Measurements from ENCODE around the gene MYO1A.
"Not testable (repeated sequence)": the region's sequence is repeated elsewhere in the genome, so short reads cannot be mapped to it uniquely, and the experiment has no call there.

Gene MYO1A

GRCh38 chr12:57057067-57057751, 7.3 kb upstream of the MYO1A start:
- H3K36me3 ChIP-seq (ENCODE audit: insufficient read depth, low read length), result peaks cover 23% of the 10 kb centered on the region
- no peak overlapping the region for H3K9ac ChIP-seq (ENCODE audit: low read length)
- H3K27me3 ChIP-seq (ENCODE audit: control insufficient read depth in 1 of 2, insufficient read depth in 2 of 2, low read length in 2 of 2), result no peaks in the 10 kb centered on the region
- H3K4me3 ChIP-seq (ENCODE audit: low read depth in 1 of 2, low read length in 2 of 2), result peak overlapping the region in 1 of 2 donors; percentile 25
- H3K4me1 ChIP-seq (ENCODE audit: insufficient read depth, low read length), result peaks cover 19% of the 10 kb centered on the region
- H3K9me3 ChIP-seq (ENCODE audit: low read length), result no peaks in the 10 kb centered on the region
- H3K27ac ChIP-seq (ENCODE audit: low read depth, low read length), result peak overlapping the region; percentile 61

DNA sequence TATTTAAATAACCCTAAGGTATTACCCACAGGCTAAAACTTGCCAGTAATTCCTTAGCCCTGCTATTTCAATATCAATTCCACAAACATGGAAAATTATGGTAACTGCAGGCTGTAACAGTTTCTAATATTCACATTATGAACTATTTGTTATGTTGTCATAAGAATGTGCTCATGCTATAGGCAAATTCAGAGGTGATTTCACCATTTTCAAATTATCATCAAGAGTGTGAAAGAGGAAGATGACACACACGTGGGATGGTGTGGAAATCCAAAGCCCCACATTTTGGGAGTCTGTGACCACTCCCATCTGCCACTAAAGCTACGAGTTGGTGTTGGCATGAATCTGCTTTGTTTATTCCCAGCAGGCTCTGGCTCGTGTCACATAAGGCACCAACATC, 5.9 kb upstream of the MYO1A start:
- Histone ChIP-seq H3K27ac (ENCODE audit: low read depth, low read length) (peak overlapping the region; percentile 22), H3K9ac (ENCODE audit: low read length) (no peak overlapping the region), H3K27me3 (ENCODE audit: control insufficient read depth in 1 of 2, insufficient read depth in 2 of 2, low read length in 2 of 2) (no peaks in the 10 kb centered on the region), H3K4me1 (ENCODE audit: insufficient read depth, low read length) (peaks cover 19% of the 10 kb centered on the region), H3K36me3 (ENCODE audit: insufficient read depth, low read length) (peaks cover 23% of the 10 kb centered on the region), H3K9me3 (ENCODE audit: low read length) (no peaks in the 10 kb centered on the region), H3K4me3 (ENCODE audit: low read depth in 1 of 2, low read length in 2 of 2) (no peak overlapping the region)

DNA sequence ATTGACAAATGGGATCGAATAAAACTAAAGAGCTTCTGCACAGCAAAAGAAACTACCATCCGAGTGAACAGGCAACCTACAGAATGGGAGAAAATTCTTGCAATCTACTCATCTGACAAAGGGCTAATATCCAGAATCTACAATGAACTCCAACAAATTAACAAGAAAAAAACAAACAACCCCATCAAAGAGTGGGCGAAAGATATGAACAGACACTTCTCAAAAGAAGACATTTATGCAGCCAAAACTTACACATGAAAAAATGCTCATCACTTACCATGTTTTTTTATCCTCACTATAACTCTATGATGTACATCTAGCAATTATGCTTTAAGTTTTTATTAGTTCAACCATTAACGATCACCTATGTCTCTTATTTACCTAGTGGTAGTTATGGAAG, 4.0 kb upstream of the MYO1A start:
- H3K4me3 ChIP-seq (ENCODE audit: low read depth in 1 of 2, low read length in 2 of 2); H3K36me3 ChIP-seq (ENCODE audit: insufficient read depth, low read length); H3K9me3 ChIP-seq (ENCODE audit: low read length); H3K27ac ChIP-seq (ENCODE audit: low read depth, low read length); H3K27me3 ChIP-seq (ENCODE audit: control insufficient read depth in 1 of 2, insufficient read depth in 2 of 2, low read length in 2 of 2); H3K9ac ChIP-seq (ENCODE audit: low read length): not testable (repeated sequence)
- peaks cover 24% of the 10 kb centered on the region for H3K4me1 ChIP-seq (ENCODE audit: insufficient read depth, low read length)

GRCh38 chr12:57053146-57053545, 3.2 kb upstream of the MYO1A start:
- H3K36me3 ChIP-seq (ENCODE audit: insufficient read depth, low read length); H3K9ac ChIP-seq (ENCODE audit: low read length); H3K27me3 ChIP-seq (ENCODE audit: control insufficient read depth in 1 of 2, insufficient read depth in 2 of 2, low read length in 2 of 2); H3K27ac ChIP-seq (ENCODE audit: low read depth, low read length); H3K9me3 ChIP-seq (ENCODE audit: low read length); H3K4me3 ChIP-seq (ENCODE audit: low read depth in 1 of 2, low read length in 2 of 2): not testable (repeated sequence)
- H3K4me1 ChIP-seq (ENCODE audit: insufficient read depth, low read length), result peaks cover 24% of the 10 kb centered on the region

DNA sequence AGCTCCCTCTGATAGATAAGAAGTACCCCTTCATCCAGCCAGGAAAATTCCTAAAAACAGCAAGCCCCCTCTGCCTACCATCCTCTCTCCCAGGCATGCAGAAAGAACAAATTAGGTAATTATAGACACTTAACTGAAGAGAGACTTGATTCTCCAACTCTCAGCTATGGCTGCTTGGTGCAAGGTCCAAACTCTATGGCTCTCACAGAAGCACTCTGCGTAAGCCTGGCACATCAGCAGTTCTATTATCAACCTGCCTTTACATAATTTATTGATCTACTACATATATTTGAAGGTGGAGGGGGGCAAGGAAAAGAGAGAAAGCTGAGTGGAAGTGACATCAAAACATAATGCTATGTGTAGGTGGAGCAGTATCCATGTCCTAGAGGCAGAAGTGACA, 1.1 kb upstream of the MYO1A start:
- no peaks in the 10 kb centered on the region for H3K9me3 ChIP-seq (ENCODE audit: low read length)
- H3K27me3 ChIP-seq (ENCODE audit: control insufficient read depth in 1 of 2, insufficient read depth in 2 of 2, low read length in 2 of 2), result no peaks in the 10 kb centered on the region
- no peaks in the 10 kb centered on the region for H3K36me3 ChIP-seq (ENCODE audit: insufficient read depth, low read length)
- H3K9ac ChIP-seq (ENCODE audit: low read length), result no peak overlapping the region
- H3K4me3 ChIP-seq (ENCODE audit: low read depth in 1 of 2, low read length in 2 of 2), result no peak overlapping the region
- no peak overlapping the region for H3K27ac ChIP-seq (ENCODE audit: low read depth, low read length)
- H3K4me1 ChIP-seq (ENCODE audit: insufficient read depth, low read length), result peaks cover 10% of the 10 kb centered on the region

DNA sequence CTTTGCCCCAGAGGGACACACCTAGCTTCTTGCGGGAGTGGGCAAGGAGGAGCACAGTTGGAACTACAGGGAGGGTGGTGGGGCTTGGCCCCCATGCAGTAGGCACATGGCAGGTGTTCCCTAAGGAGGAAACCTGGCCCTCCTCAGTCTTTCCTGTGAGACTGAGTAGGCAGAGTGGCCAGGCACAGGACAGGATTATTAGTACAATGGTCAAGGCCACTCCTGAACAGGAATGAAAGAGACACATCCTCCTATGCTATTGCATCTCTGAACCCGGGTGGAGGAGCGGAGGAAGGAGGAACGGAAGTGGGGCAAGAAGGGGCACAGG, 846 bp downstream of the MYO1A start:
- Histone ChIP-seq H3K36me3 (ENCODE audit: insufficient read depth, low read length) (no peaks in the 10 kb centered on the region), H3K9ac (ENCODE audit: low read length) (no peak overlapping the region), H3K4me3 (ENCODE audit: low read depth in 1 of 2, low read length in 2 of 2) (no peak overlapping the region), H3K4me1 (ENCODE audit: insufficient read depth, low read length) (peaks cover 5% of the 10 kb centered on the region), H3K27me3 (ENCODE audit: control insufficient read depth in 1 of 2, insufficient read depth in 2 of 2, low read length in 2 of 2) (no peaks in the 10 kb centered on the region), H3K27ac (ENCODE audit: low read depth, low read length) (no peak overlapping the region), H3K9me3 (ENCODE audit: low read length) (no peaks in the 10 kb centered on the region)

DNA sequence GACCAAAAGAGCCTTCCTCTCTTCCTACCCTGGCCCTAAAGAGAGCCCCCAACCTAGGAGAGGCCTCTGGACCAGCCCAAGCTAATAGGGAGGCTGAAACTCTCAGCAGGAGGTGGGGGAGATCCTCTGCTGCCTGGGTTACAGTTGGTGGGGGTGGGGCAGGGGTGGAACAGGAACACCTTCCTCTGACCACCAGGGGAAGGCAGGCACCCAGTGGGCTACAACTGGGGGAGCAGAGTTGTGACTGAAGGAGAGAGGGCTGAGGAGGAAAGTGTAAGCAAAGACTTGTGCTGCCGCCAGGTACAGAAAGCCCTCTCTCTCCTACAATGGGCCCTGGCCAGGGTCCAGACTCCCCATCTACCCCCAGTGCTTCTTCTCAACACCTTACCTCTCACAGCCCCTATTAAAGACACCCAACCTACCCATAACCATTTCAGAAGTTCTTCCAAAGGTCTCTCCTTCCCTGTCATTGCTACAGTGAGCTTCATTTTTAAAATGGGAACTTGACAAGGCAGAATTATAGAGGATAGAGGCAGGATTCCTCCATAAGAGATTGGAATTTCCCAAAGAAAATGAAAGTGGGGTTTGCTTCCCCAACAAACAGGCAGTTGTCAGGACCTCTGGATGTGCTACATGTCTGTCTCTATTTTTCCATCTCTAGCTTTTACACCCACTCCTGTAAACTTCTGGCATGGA, 1.4 kb downstream of the MYO1A start:
- Histone ChIP-seq H3K4me1 (ENCODE audit: insufficient read depth, low read length) (peaks cover 5% of the 10 kb centered on the region), H3K36me3 (ENCODE audit: insufficient read depth, low read length) (no peaks in the 10 kb centered on the region), H3K9me3 (ENCODE audit: low read length) (no peaks in the 10 kb centered on the region), H3K9ac (ENCODE audit: low read length) (no peak overlapping the region), H3K27me3 (ENCODE audit: control insufficient read depth in 1 of 2, insufficient read depth in 2 of 2, low read length in 2 of 2) (no peaks in the 10 kb centered on the region), H3K27ac (ENCODE audit: low read depth, low read length) (no peak overlapping the region), H3K4me3 (ENCODE audit: low read depth in 1 of 2, low read length in 2 of 2) (no peak overlapping the region)

DNA sequence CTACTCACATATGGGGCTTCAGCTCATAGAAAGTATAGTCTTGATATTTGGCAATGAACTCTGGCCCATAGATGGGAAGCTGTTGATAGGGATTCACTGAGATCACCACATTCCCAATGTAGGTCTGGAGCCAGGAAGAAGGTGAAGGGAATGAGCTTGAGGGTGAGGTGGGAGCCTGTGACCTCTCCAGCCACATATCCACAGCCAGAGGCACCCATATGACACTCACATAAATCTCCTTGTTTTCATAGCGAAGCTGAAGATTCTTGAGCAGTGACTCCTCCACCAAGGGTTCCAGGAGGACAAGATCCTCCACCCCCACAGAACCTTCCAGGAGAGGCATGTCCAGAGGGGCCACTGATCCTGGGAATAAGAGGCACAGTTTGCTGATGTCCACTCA, 1.9 kb downstream of the MYO1A start:
- Histone ChIP-seq H3K9ac (ENCODE audit: low read length) (no peak overlapping the region), H3K36me3 (ENCODE audit: insufficient read depth, low read length) (no peaks in the 10 kb centered on the region), H3K27ac (ENCODE audit: low read depth, low read length) (no peak overlapping the region), H3K4me1 (ENCODE audit: insufficient read depth, low read length) (peaks cover 5% of the 10 kb centered on the region), H3K27me3 (ENCODE audit: control insufficient read depth in 1 of 2, insufficient read depth in 2 of 2, low read length in 2 of 2) (no peaks in the 10 kb centered on the region), H3K4me3 (ENCODE audit: low read depth in 1 of 2, low read length in 2 of 2) (no peak overlapping the region), H3K9me3 (ENCODE audit: low read length) (no peaks in the 10 kb centered on the region)

DNA sequence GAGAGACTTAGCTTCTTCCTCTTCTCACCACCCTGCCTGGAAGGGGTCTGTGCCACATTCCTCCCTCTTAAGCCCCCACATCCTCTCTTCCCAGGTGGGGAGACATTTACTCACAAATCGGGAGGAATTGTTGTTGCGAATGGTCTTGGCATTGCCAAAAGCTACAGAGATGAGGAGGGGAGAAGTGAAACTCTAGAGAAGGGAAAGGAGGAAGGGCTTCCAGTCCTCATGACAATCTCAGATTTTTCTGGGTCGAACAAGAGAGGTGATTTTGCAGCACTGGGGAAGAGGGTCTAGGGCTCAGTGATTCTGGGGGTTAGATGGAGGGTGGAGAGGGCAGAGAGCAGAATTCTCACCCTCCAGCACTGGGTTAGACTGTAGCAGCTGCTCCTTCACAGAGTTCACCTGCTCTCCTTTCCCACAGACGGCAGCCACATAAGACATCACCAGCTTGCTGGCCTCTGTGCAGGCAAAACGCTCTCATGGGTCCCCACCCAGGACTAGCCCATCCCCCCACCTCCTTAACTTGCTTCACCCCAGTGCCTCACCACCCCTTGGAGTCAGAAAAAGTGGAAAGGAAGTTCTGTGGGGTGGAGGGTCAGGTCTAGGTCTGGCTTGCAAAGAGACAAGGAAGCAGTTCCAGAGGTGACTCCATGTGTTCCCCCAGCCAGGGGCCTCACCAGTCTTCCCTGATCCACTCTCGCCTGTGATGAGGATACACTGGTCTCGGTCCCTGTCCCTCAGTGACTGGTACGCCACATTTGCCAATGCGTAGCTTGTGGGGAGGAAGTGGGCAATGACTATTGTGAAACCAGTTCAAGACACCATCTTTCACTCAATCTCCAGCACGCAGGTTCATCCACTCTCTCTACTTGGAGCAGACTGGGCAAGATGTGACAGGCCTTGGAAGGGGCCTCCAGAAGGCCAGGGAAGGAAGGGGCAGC, 2.7 kb downstream of the MYO1A start:
- Histone ChIP-seq H3K36me3 (ENCODE audit: insufficient read depth, low read length) (no peaks in the 10 kb centered on the region), H3K9ac (ENCODE audit: low read length) (no peak overlapping the region), H3K4me3 (ENCODE audit: low read depth in 1 of 2, low read length in 2 of 2) (no peak overlapping the region), H3K27ac (ENCODE audit: low read depth, low read length) (no peak overlapping the region), H3K4me1 (ENCODE audit: insufficient read depth, low read length) (peaks cover 5% of the 10 kb centered on the region), H3K27me3 (ENCODE audit: control insufficient read depth in 1 of 2, insufficient read depth in 2 of 2, low read length in 2 of 2) (no peaks in the 10 kb centered on the region), H3K9me3 (ENCODE audit: low read length) (no peaks in the 10 kb centered on the region)

DNA sequence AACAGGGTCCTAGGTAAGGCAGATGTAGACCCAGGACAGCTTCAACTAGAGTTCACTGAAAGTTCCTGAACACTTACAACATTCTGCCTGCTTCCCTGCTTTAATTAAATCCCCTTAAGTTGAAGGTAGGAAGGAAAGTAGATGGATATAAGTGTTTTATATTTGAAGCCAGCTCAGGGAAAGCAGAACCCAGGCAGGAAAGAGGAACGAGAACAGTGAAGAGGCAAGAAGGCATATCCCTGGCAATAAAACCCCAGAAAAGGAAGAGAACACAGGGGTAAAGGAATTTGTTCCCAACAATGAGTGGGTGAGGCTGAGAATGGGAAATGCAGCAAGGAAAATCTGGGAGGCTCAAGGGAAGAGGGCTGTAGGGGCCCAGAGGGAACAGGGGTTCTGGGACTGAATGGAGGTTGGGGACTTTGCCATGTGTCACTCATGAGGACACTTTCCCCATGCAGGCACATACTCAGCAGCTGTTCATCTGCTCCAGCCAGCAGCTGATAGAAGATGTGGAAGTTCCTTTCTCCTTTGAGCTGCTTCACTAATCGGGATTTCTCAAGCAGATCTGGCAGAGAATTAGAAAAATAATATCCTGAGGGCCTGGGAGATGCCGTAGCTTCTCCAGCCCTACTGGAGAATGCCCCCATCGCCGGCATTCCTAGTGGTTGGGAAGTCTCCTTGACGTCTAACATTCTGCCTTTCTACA, 3.7 kb downstream of the MYO1A start:
- no peaks in the 10 kb centered on the region for H3K36me3 ChIP-seq (ENCODE audit: insufficient read depth, low read length)
- H3K9ac ChIP-seq (ENCODE audit: low read length), result no peak overlapping the region
- no peak overlapping the region for H3K4me3 ChIP-seq (ENCODE audit: low read depth in 1 of 2, low read length in 2 of 2)
- H3K27me3 ChIP-seq (ENCODE audit: control insufficient read depth in 1 of 2, insufficient read depth in 2 of 2, low read length in 2 of 2), result no peaks in the 10 kb centered on the region
- no peak overlapping the region for H3K27ac ChIP-seq (ENCODE audit: low read depth, low read length)
- no peaks in the 10 kb centered on the region for H3K9me3 ChIP-seq (ENCODE audit: low read length)
- H3K4me1 ChIP-seq (ENCODE audit: insufficient read depth, low read length), result peaks cover 5% of the 10 kb centered on the region

DNA sequence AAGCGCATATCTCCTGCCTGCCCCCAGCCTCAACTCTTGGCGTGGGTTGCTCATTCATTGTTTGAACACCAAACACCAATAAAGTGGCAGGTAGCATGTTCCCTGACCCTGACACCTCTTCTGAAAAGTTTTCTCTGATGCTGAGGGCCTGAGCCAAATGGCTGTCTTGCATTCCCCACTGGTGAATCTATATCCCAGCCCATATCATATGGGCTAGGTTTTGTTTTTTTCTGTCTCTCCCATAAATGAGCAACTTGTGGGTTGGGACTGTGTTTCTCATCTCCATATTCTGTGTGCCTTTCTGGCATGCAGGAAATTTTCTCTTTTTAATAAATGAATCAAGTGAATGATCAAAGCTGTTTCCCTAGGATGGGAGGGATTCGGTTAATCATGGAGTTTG, 5.0 kb downstream of the MYO1A start:
- no peaks in the 10 kb centered on the region for H3K9me3 ChIP-seq (ENCODE audit: low read length)
- no peak overlapping the region for H3K27ac ChIP-seq (ENCODE audit: low read depth, low read length)
- H3K36me3 ChIP-seq (ENCODE audit: insufficient read depth, low read length), result no peaks in the 10 kb centered on the region
- peaks cover 5% of the 10 kb centered on the region for H3K4me1 ChIP-seq (ENCODE audit: insufficient read depth, low read length)
- H3K9ac ChIP-seq (ENCODE audit: low read length), result no peak overlapping the region
- H3K4me3 ChIP-seq (ENCODE audit: low read depth in 1 of 2, low read length in 2 of 2), result no peak overlapping the region
- no peaks in the 10 kb centered on the region for H3K27me3 ChIP-seq (ENCODE audit: control insufficient read depth in 1 of 2, insufficient read depth in 2 of 2, low read length in 2 of 2)

All from muscle layer of colon (tissue), 2 donors.